ENCODE results near the gene CHRNE. TPM values are rescaled to one million over a fixed set of nuclear protein-coding genes. Genes with fewer than 3 reads are reported as not detected.

CHRNE gene
- total RNA-seq, 1 donor from 2014 or later: 0.98 TPM

- peak overlapping the region; percentile 88 for H3K27ac ChIP-seq
- DNase-seq (ENCODE audit: extremely low spot score in 2 of 2): no peak
- H3K4me3 ChIP-seq: peak overlapping the region; percentile 76 to 88
- intact Hi-C loops (cut with DNase I): no loop called here
- TF ChIP-seq POLR2A (IDR thresholded peaks at IDR 0.05) (no peak), POLR2AphosphoS5 (IDR thresholded peaks at IDR 0.05; ENCODE audit: insufficient read depth in 1 of 2, low read depth in 1 of 2) (no peak), CTCF (IDR thresholded peaks at IDR 0.05) (no peak)
- peaks cover 42% of the 10 kb centered on the region for H3K4me1 ChIP-seq
- no peaks in the 10 kb centered on the region for H3K9me3 ChIP-seq
- no peaks in the 10 kb centered on the region for H3K27me3 ChIP-seq
- H3K36me3 ChIP-seq: peaks cover 0 to 35% of the 10 kb centered on the region in 2 donors
Observed at GRCh38 chr17:4938688-4939545, 36.0 kb upstream of the CHRNE start.

DNA sequence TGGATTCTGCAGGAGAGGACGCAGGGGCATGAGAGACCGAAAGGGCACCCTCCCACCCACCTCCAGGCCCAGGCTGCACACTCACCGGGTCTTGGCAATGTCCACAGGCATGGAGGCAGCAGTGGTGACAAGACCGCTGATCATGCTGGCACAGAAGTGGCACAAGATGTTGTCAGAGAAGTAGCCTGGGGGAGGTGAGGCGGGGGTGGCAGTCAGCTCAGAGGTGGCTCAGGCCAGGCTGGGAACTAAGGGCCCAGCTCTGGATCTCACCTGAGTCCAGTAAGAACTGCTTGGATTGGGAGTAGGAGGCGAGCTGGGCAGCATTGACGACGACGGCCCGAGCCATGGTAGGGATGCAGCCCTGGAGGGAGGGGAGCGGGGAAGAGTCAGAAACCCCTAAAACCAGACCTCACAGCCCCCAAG, 35.2 kb upstream of the CHRNE start:
- Histone ChIP-seq H3K4me3 (no peak overlapping the region), H3K27me3 (no peaks in the 10 kb centered on the region), H3K9me3 (no peaks in the 10 kb centered on the region), H3K27ac (no peak overlapping the region), H3K36me3 (peaks cover 0 to 30% of the 10 kb centered on the region in 2 donors), H3K4me1 (peaks cover 45% of the 10 kb centered on the region)
- intact Hi-C loops (cut with DNase I): no loop called here
- no peak for DNase-seq (ENCODE audit: extremely low spot score in 2 of 2)
- no peak for TF ChIP-seq POLR2A (IDR thresholded peaks at IDR 0.05)
- no peak for TF ChIP-seq POLR2AphosphoS5 (IDR thresholded peaks at IDR 0.05; ENCODE audit: insufficient read depth in 1 of 2, low read depth in 1 of 2)
- no peak for TF ChIP-seq CTCF (IDR thresholded peaks at IDR 0.05)

DNA sequence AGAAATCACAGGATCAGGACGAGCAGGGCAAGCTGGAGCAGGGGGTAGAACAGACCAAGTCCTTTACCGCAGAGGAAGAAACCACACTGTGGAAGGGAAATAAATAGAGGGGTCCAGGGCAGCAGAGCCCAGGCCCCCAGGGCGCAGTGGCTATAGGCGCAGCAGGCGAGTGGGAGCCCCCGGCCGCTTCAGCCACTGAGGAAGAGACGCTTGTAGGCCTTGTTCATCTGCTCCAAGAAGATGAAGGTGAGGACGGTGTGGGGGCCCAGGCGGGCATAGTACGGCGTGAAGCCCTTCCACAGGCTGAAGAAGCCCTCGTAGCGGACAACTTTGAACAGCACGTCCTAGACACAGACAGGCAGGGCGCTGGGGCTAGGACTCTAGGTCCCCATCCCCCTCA, 34.7 kb upstream of the CHRNE start:
- Histone ChIP-seq H3K4me3 (no peak overlapping the region), H3K27me3 (no peaks in the 10 kb centered on the region), H3K27ac (no peak overlapping the region), H3K36me3 (peaks cover 0 to 25% of the 10 kb centered on the region in 2 donors), H3K9me3 (no peaks in the 10 kb centered on the region), H3K4me1 (peaks cover 45% of the 10 kb centered on the region)
- intact Hi-C loops (cut with DNase I): no loop called here
- no peak for DNase-seq (ENCODE audit: extremely low spot score in 2 of 2)
- TF ChIP-seq CTCF (IDR thresholded peaks at IDR 0.05): no peak
- no peak for TF ChIP-seq POLR2AphosphoS5 (IDR thresholded peaks at IDR 0.05; ENCODE audit: insufficient read depth in 1 of 2, low read depth in 1 of 2)
- TF ChIP-seq POLR2A (IDR thresholded peaks at IDR 0.05): no peak

DNA sequence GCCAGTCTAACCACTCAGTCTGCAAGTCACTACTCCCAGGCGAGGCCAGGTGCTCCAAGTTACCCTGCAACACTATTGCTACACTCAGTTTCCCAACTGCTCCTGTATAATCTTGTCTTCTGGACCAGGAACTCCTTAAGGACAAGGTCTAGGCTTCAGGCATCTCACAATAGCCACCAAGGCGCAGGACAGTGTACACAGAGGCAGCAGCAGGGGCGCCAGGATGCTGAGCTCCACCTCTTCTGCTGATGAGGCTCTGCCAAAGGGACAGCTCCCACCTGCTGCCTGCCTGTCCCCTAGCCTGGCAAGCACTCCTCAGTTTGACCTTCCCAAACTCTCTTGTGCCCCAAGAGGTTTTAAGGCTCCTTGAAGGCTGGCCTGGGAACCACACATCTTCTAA, 33.5 kb upstream of the CHRNE start:
- Histone ChIP-seq H3K9me3 (no peaks in the 10 kb centered on the region), H3K36me3 (peaks cover 0 to 20% of the 10 kb centered on the region in 2 donors), H3K27ac (no peak overlapping the region), H3K4me3 (no peak overlapping the region), H3K27me3 (no peaks in the 10 kb centered on the region), H3K4me1 (peaks cover 36% of the 10 kb centered on the region)
- intact Hi-C loops (cut with DNase I): no loop called here
- no peak for DNase-seq (ENCODE audit: extremely low spot score in 2 of 2)
- TF ChIP-seq POLR2AphosphoS5 (IDR thresholded peaks at IDR 0.05; ENCODE audit: insufficient read depth in 1 of 2, low read depth in 1 of 2) (no peak), CTCF (IDR thresholded peaks at IDR 0.05) (no peak)

GRCh38 chr17:4935650-4936049, 32.8 kb upstream of the CHRNE start:
- Histone ChIP-seq H3K4me1 (peaks cover 28% of the 10 kb centered on the region), H3K27me3 (no peaks in the 10 kb centered on the region), H3K4me3 (no peak overlapping the region), H3K36me3 (peaks cover 0 to 20% of the 10 kb centered on the region in 2 donors), H3K27ac (no peak overlapping the region), H3K9me3 (no peaks in the 10 kb centered on the region)
- no peak for DNase-seq (ENCODE audit: extremely low spot score in 2 of 2)
- intact Hi-C loops (cut with DNase I): no loop called here
- no peak for TF ChIP-seq CTCF (IDR thresholded peaks at IDR 0.05)
